MCF 10A (cell line): ENCODE results near the gene PPFIBP1. TPM values are rescaled to one million over a fixed set of nuclear protein-coding genes. Genes with fewer than 3 reads are reported as not detected.

Experiments
- BruUV-seq: library from RNA; stranded (reverse); fragments of 400-500 nt; replicated peaks from 2 replicates; lab custom pipeline; 2021; lab: Mats Ljungman, UMichigan
- CTCF ChIA-PET: fragments of 300-600 bp; sonication (Branson Sonifier 250); formaldehyde crosslinking; extraction: SDS; loops from one replicate; lab custom pipeline; 2021; ENCODE audit warnings: antibody characterized with exemption, inconsistent platforms; lab: Yijun Ruan, JAX
- POLR2A ChIA-PET: fragments of 300-600, 350-650 bp; sonication (Branson Sonifier 250); formaldehyde crosslinking; extraction: SDS; loops from one replicate; lab custom pipeline; 2020; ENCODE audit warnings: antibody characterized with exemption, inconsistent platforms; lab: Yijun Ruan, JAX
- DNase-seq: peaks from one replicate; pipeline ENCODE4 v3.0.0-alpha.2; 2018; ENCODE audit not compliant: unreplicated experiment
- H3K27ac Mint-ChIP-seq: one replicate; pipeline ENCODE4 v1.8.0; 2022; ENCODE audit warnings: mild to moderate bottlenecking, low read depth, mixed read lengths; ENCODE audit not compliant: unreplicated experiment
- H3K27me3 Mint-ChIP-seq: one replicate; pipeline ENCODE4 v1.8.0; 2022; ENCODE audit warnings: mixed read lengths; ENCODE audit not compliant: insufficient read depth, unreplicated experiment
- H3K36me3 Mint-ChIP-seq: one replicate; pipeline ENCODE4 v1.8.0; 2022; ENCODE audit warnings: mild to moderate bottlenecking, moderate library complexity, mixed read lengths; ENCODE audit not compliant: insufficient read depth, unreplicated experiment
- H3K4me1 Mint-ChIP-seq: one replicate; pipeline ENCODE4 v1.8.0; 2022; ENCODE audit warnings: mixed read lengths; ENCODE audit not compliant: insufficient read depth, unreplicated experiment
- H3K4me3 Mint-ChIP-seq: one replicate; pipeline ENCODE4 v1.8.0; 2022; ENCODE audit warnings: mild to moderate bottlenecking, moderate library complexity, mixed read lengths; ENCODE audit not compliant: unreplicated experiment
- H3K9me3 Mint-ChIP-seq: one replicate; pipeline ENCODE4 v1.8.0; 2022; ENCODE audit warnings: mixed read lengths; ENCODE audit not compliant: unreplicated experiment
- CTCF ChIP-seq: fragments of 200-600 bp; IDR thresholded peaks from one replicate; pipeline ENCODE4 v1.8.0; 2022; ENCODE audit warnings: antibody characterized with exemption, mild to moderate bottlenecking; ENCODE audit not compliant: unreplicated experiment
- intact Hi-C: fragments of 100-400 bp; cut with micrococcal nuclease; formaldehyde crosslinking; loops from 2 replicates; pipeline ENCODE4 v1.14.1; 2022
- total RNA-seq: library from RNA; stranded (reverse); gene quantifications from 2 replicates; pipeline ENCODE4 v1.2.3, GENCODE V29; 2022

Gene PPFIBP1
- total RNA-seq, 1 experiment from 2014 or later, result 82.6 TPM

GRCh38 chr12:27566626-27567025 is 42.6 kb downstream of the PPFIBP1 start:
- no peak overlapping the region for H3K4me3 Mint-ChIP-seq
- H3K4me1 Mint-ChIP-seq, result peaks cover 24% of the 10 kb centered on the region
- DNase-seq, result no peak
- H3K9me3 Mint-ChIP-seq, result no peaks in the 10 kb centered on the region
- ChIA-PET CTCF (interaction anchor here (0.7 to 1.7 kb wide), 2 partner anchors 10 to 133 kb away, joined by 4 to 10 read pairs; no protein-coding TSS in a partner anchor), POLR2A (interaction anchor here (0.6 to 3.5 kb wide), 6 partner anchors 9 to 43 kb away, joined by 3 to 34 read pairs (median 10); partner anchors contain the start of gene PPFIBP1)
- H3K27me3 Mint-ChIP-seq, result no peaks in the 10 kb centered on the region
- no TSS peak for BruUV-seq
- no peak for TF ChIP-seq CTCF
- H3K36me3 Mint-ChIP-seq, result no peaks in the 10 kb centered on the region
- intact Hi-C loops, result no loop called here
- H3K27ac Mint-ChIP-seq, result no peak overlapping the region

- Mint-ChIP-seq H3K27me3 (no peaks in the 10 kb centered on the region), H3K36me3 (no peaks in the 10 kb centered on the region), H3K27ac (peak overlapping the region; percentile 35), H3K4me3 (no peak overlapping the region), H3K9me3 (no peaks in the 10 kb centered on the region), H3K4me1 (peaks cover 32% of the 10 kb centered on the region)
- intact Hi-C loops, result no loop called here
- no peak for TF ChIP-seq CTCF
- ChIA-PET CTCF (no interaction called here), POLR2A (interaction anchor here (1.0 to 1.7 kb wide), 2 partner anchors 21 to 23 kb away, joined by 3 to 7 read pairs; no protein-coding TSS in a partner anchor)
- peak; percentile 51 for DNase-seq
- BruUV-seq, result no TSS peak
These were observed 47.5 kb downstream of the PPFIBP1 start for GRCh38 chr12:27571463-27571862.

GRCh38 chr12:27572486-27573255 is 48.7 kb downstream of the PPFIBP1 start:
- POLR2A ChIA-PET, result interaction anchor here (0.7 to 1.7 kb wide), 5 partner anchors 11 to 24 kb away, joined by 3 to 7 read pairs (median 3); no protein-coding TSS in a partner anchor
- no peak overlapping the region for H3K4me3 Mint-ChIP-seq
- intact Hi-C loops, result no loop called here
- BruUV-seq, result no TSS peak
- CTCF ChIA-PET, result no interaction called here
- no peaks in the 10 kb centered on the region for H3K9me3 Mint-ChIP-seq
- DNase-seq, result no peak
- no peaks in the 10 kb centered on the region for H3K36me3 Mint-ChIP-seq
- peaks cover 35% of the 10 kb centered on the region for H3K4me1 Mint-ChIP-seq
- TF ChIP-seq CTCF, result no peak
- H3K27ac Mint-ChIP-seq, result peak overlapping the region; percentile 46
- no peaks in the 10 kb centered on the region for H3K27me3 Mint-ChIP-seq

GRCh38 chr12:27573972-27574371 is 50.0 kb downstream of the PPFIBP1 start:
- Mint-ChIP-seq H3K4me1 (peaks cover 38% of the 10 kb centered on the region), H3K9me3 (no peaks in the 10 kb centered on the region), H3K36me3 (peaks cover under 1% of the 10 kb centered on the region), H3K27ac (peak overlapping the region; percentile 46), H3K27me3 (no peaks in the 10 kb centered on the region), H3K4me3 (no peak overlapping the region)
- TF ChIP-seq CTCF, result no peak
- ChIA-PET POLR2A (interaction anchor here (0.8 to 1.6 kb wide), 5 partner anchors 12 to 54 kb away, joined by 3 to 8 read pairs (median 6); partner anchors contain the start of gene PPFIBP1), CTCF (no interaction called here)
- BruUV-seq, result no TSS peak
- peak; percentile 82 for DNase-seq
- intact Hi-C loops, result no loop called here
